NCI-H748 treated with DMSO at 0.1 percent for 48 hours (cell line): Measurements from ENCODE around the gene PTGES3.
"Not testable (repeated sequence)": the region's sequence is repeated elsewhere in the genome, so short reads cannot be mapped to it uniquely, and the experiment has no call there.

Experiments
- DNase-seq: peaks from one replicate; lab custom pipeline; 2025; lab: John Stamatoyannopoulos, UW

PTGES3 gene, protein sequence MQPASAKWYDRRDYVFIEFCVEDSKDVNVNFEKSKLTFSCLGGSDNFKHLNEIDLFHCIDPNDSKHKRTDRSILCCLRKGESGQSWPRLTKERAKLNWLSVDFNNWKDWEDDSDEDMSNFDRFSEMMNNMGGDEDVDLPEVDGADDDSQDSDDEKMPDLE

DNA sequence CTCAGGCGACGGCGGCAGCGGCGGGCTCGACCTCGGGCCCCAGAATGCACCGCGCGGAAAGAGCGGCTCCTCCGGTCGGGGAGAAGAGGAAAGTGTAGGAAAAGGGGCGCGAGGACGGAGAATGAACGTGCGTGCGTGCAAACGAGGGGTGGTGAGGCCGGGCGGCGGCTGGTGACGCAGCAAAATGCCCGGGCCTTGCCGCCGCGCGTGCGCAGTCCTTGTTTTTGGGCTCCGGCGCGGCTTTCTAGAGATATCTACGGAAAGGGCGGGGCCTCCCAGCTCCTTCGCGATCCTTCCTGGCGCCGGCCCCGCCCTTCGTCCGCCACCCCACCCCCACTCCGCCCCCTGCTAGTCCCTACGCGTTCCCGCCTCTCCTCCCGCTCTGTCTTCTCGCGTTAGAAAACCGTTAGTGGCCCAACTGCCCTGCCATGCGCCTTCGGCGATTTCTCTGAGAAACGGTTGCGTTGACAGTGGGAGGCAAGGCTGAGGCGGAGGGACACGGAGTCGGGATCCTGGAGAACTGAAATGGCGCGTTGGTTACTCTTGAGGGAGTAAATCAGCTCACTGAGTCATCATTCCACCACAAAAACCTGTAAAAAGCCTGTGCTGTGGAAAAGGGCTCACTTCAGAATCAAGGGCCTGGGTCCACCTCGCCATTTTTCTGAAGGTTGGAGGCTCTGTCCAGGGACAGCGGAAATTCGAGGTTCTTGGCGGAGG is at the start of gene PTGES3:
PTGES3 (minus strand) TSS at position 156 of the 717 bp plus-strand sequence. CDS start 285 bp downstream, outside the sequence.
- DNase-seq: peak; percentile 97

DNA sequence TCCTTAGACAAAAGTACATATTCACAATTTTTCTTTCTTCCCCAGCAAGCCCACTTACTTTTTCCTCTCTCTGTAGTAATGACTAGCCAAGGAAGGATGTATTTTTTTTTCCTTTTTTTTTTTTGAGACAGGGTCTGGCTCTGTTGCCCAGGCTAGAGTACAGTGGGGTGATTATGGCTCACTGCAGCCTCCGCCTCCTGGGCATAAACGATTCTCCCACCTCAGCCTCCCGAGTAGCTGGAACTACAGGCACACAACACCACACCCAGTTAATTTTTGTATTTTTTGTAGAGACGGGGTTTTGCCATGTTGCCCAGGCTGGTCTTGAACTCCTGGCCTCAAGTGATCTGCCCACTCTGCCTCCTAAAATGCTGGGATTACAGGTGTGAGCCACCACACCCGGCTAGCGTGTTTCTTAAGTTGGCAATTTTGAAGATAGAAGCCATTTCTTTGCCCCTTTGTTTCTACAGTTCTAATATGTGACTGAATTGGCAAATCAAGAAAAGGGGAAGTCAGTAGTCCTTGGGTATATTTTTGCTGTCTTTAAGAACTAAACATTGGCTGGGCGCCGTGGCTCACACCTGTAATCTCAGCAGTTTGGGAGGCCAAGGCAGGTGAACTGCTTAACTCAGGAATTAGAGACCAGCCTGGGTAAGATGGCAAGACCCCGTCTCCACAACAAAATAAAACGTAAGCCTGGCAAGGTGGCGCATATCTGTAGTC is 40.2 kb upstream of the PTGES3 start:
- DNase-seq: no peak

- DNase-seq: not testable (repeated sequence)
Observed at GRCh38 chr12:56726196-56726675, 38.2 kb upstream of the PTGES3 start.

DNA sequence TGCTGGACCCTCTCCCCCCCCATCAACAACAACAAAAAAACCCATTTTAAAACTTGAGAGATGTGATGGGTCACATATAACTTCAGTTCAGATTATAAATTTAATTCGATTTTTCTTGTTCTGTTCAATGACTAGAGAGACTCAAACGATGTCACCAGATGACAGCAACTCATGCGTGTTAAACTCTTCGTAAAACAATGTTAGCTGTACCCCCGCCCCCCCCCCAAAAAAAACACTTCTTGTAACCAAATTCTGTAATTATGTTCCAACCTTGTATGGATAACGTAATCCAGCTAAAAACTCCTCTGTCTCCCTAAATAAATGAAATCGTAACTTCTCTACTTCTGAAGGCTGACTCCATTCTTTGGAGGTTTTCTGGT is 37.6 kb upstream of the PTGES3 start:
- no peak for DNase-seq

- peak; percentile 96 for DNase-seq
Observed at GRCh38 chr12:56724972-56725722, 37.1 kb upstream of the PTGES3 start, which contains the start of gene NACA. TSS of gene NACA (minus strand) at chr12:56725299. CDS start at chr12:56724521, 778 bp downstream.

DNA sequence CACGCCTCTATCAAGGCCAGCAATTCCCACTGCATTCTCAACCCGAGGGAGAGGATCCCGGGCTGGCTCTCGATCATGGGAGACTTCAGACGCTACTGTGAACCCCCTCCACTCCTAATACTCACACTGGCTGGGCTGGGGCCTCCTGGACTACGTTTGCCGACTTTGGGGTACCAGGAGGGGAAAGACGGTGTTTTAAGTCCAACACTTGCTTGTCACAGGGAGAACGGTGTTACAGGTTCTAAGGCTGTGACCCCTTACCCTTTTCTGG is 36.6 kb upstream of the PTGES3 start:
- no peak for DNase-seq

GRCh38 chr12:56723889-56724700 is 36.0 kb upstream of the PTGES3 start:
- no peak for DNase-seq

DNA sequence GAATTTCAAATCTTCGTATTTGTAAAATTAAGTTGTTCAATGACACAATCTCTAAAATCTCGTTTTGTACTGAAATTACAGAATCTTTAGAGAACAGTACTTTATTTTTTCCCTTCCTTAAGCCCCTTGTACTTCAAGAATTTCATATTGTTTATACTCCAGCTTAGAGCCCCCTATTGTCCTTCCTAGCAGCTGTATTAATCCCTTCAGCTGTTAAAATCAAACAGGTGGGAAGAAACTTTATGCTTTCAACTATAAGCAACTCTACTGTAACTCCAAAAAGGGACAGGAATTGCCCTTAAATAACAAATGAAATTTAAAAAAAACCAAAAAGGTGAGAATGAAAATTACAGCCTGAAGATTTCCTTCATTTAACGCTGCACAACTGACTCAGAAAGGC is 35.3 kb upstream of the PTGES3 start:
- no peak for DNase-seq

- no peak for DNase-seq
Observed at GRCh38 chr12:56722832-56723231, 34.7 kb upstream of the PTGES3 start.

- DNase-seq: no peak
Observed at GRCh38 chr12:56721721-56722120, 33.6 kb upstream of the PTGES3 start.

DNA sequence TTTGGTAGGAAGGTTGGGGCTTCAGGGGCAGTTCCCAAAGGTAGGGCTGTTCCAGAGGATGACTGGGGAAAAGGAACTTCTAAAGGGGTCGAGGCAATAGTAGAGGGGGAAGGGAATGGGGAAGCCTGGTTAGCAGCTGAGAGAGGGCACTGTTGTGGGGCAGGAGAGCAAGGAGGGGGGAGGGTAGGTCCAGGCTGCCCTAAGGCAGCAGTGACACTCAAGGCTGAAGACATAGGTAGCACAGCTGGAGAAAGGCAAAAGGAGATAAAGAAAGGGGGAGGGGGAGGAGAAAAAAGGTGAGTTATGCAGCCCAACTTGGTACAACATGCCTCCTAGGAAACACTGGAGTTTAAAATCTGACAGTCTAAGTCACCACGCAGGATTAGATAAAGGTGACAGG is 33.1 kb upstream of the PTGES3 start:
- no peak for DNase-seq

- no peak for DNase-seq
Observed at GRCh38 chr12:56720731-56721151, 32.7 kb upstream of the PTGES3 start.

DNA sequence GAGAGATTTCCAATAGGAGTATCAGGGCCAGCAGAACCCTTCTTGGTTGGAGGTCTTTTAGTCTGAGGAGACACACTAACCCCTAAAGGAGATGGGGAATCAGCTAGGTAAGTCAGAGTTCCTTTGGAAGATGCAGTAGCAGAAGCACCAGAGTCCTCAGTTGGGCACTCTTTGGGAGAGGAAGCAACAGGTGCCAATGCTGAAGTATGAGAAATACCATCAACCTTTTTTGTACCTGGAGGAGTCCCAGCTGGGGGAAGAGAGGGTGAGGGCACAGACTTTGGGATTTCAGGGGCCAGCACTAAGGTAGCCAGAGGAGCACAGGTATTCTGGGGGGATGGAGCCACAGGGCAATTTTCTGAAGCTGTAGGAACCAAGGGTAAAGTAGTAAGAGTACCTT is 31.0 kb upstream of the PTGES3 start:
- DNase-seq: no peak

GRCh38 chr12:56718636-56719035 is 30.6 kb upstream of the PTGES3 start:
- DNase-seq: no peak

GRCh38 chr12:56718149-56718548 is 30.1 kb upstream of the PTGES3 start:
- no peak for DNase-seq

DNA sequence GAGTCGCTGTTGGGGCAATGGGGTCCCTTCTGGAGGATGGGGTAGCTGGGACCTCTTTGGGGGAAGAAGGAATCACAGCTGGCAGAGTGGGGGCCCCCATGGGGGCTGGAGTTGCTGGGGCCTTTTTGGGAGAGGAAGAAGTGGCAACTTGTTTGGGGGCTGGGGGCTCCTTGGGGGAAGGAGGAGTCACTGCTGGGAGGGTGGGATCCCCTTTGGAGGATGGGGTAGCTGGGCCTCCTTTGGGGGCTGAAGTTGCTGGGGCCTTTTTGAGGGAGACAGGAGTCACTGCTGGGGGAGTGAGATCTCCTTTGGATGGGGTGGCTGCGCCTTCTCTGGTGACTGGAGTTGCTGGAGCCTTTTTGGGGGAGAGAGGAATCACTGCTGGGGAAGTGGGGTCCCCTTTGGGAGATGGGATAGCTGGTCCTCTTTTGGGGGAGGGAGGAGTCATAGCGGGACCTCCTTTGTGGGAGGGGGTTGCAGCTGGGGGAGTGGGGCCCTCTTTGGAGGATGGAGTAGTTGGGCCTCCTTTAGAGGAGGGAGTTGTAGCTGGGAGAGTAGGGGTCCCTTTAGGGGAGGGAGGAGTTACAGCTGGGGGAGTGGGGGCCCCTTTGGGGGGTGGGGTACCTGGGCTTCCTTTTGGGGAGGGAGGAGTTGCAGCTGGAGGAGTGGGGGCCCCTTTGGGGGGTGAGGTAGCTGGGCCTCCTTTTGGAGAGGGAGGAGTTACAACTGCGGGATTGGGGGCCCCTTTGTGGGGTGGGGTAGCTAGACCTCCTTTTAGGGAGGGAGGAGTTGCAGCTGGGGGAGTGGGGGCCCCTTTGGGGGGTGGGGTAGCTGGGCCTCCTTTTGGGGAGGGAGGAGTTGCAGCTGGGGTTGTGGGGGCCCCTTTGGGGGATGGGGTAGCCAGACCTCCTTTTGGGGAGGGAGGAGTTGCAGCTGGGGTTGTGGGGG is 29.1 kb upstream of the PTGES3 start:
- no peak for DNase-seq

DNA sequence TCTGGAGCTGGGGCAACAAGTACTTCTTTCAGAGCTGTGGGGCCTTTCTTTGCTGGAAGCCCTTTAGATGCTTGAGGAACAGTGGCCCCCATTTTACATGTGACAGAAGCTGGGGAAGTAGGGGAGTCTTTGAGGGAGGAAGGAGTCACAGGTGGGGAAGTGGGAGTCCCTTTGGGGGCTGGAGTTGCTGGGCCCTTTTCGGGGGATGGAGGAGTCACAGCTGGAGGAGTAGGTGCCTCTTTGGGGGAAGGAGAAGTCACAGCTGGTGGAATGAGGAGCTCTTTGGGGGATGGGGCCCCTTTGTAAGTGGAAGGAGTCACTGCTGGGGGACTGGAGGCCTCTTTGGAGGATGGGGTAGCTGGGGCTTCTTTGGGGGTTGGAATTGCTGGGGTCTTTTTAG is 28.4 kb upstream of the PTGES3 start:
- DNase-seq: no peak

DNA sequence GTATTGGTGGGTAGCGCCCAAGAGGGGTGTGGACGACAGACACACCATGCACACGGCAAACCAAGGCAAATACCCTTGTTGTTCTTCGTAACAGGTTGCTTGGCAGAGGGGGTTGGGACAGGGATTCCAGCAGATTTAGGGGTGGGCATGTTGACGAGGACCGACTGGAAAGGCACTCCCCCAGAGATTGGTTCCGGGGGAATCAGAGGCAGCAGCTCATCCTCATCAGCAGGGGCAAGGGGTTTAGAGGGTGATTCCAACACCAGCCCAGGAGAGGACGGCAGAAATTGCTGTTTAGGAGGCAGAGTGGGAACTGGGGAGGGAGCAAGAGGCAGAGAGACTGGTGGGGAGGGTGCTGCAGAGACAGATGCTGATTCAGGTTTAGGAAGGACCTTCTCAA is 27.7 kb upstream of the PTGES3 start:
- no peak for DNase-seq

- DNase-seq: no peak
Observed at GRCh38 chr12:56714431-56714929, 26.4 kb upstream of the PTGES3 start.

- DNase-seq: no peak
Observed at GRCh38 chr12:56713345-56713744, 25.3 kb upstream of the PTGES3 start.
